Sigmoid colon (tissue), 7 donors: ENCODE results near the gene FIGN. TPM values are rescaled to one million over a fixed set of nuclear protein-coding genes. Genes with fewer than 3 reads are reported as not detected.

Source experiments
- DNase-seq: peaks from one replicate; pipeline ENCODE4 v3.0.0-alpha.2; 2019
- H3K27ac ChIP-seq, 4 donors: fragments of 200-600 bp; sonication (generic); one replicate each; pipeline ENCODE4 v1.5.1; 2016 to 2019; ENCODE audit warnings: mild to moderate bottlenecking in 1 of 4
- H3K27me3 ChIP-seq, 3 donors: fragments of 200-600 bp; sonication (generic); one replicate each; pipeline ENCODE4 v1.5.1; 2019; ENCODE audit warnings: mild to moderate bottlenecking in 1 of 3
- H3K36me3 ChIP-seq, 4 donors: fragments of 200-600 bp; sonication (generic); one replicate each; pipeline ENCODE4 v1.5.1; 2016 to 2019
- H3K4me1 ChIP-seq, 4 donors: fragments of 200-600 bp; sonication (generic); one replicate each; pipeline ENCODE4 v1.5.1; 2017 to 2019
- H3K4me3 ChIP-seq, 4 donors: fragments of 200-600 bp; sonication (generic); one replicate each; pipeline ENCODE4 v1.5.1; 2017 to 2019; ENCODE audit warnings: mild to moderate bottlenecking in 2 of 4, moderate library complexity in 1 of 4
- H3K9me3 ChIP-seq, 4 donors: fragments of 200-600 bp in 3 of 4; sonication (generic) in 3 of 4; one replicate each; pipeline versions ENCODE4 v1.5.1 to v1.6.1; 2013 to 2019
- CTCF ChIP-seq, 4 experiments: fragments of 450-650 bp in 3 of 4; fragments of 200-600 bp in 1 of 4; IDR thresholded peaks; one replicate each; pipeline ENCODE4 v1.5.1; 2016 to 2019; ENCODE audit warnings: antibody characterized with exemption in 4 of 4, mild to moderate bottlenecking in 3 of 4, moderate library complexity in 2 of 4
- EP300 ChIP-seq, 4 donors: sonication (generic); formaldehyde crosslinking; IDR thresholded peaks; one replicate each; pipeline ENCODE4 v1.6.1; 2017; ENCODE audit warnings: antibody characterized with exemption in 4 of 4
- POLR2A ChIP-seq, 2 donors: fragments of 450-650 bp; IDR thresholded peaks; one replicate each; pipeline ENCODE4 v1.6.1; 2016; ENCODE audit warnings: antibody characterized with exemption in 2 of 2, mild to moderate bottlenecking in 2 of 2, moderate library complexity in 2 of 2
- POLR2AphosphoS5 ChIP-seq, 4 donors: sonication (generic); formaldehyde crosslinking; IDR thresholded peaks; one replicate each; pipeline ENCODE4 v1.6.1; 2017; ENCODE audit warnings: antibody characterized with exemption in 4 of 4
- WGBS, 2 donors: extraction: QIAGEN DNeasy Blood & Tissue Kit; methylation state at CpG; one replicate each; pipeline ENCODE4 v1.1.7; 2013; 5-methylcytosine and 5-hydroxymethylcytosine counted together
- intact Hi-C: fragments of 100-400 bp; cut with DNase I; formaldehyde crosslinking; loops from one replicate; pipeline ENCODE4 v1.15.1; 2023
- polyA plus RNA-seq, 3 donors: library from polyadenylated mRNA; stranded (reverse); fragments of 200-250 nt; gene quantifications; one replicate each; pipeline ENCODE4 v1.2.3, GENCODE V29; 2013
- total RNA-seq, 4 donors: library from RNA; depleted of rRNA; stranded (reverse); fragments of >200 nt; gene quantifications; one replicate each; pipeline ENCODE4 v1.1.0, GENCODE V29; 2016
- donor health status: healthy with polysubstance abuse.
- donor health status: Bipolar disorder and iron deficiency.
- donor health status: healthy.

The FIGN gene
- total and polyA plus RNA-seq, 7 donors: under 0.01 to 8.0 (median 3.7) TPM; not detected in 1

- no peaks in the 10 kb centered on the region for H3K36me3 ChIP-seq
- H3K27ac ChIP-seq: no peak overlapping the region
- H3K4me1 ChIP-seq: no peaks in the 10 kb centered on the region
- H3K9me3 ChIP-seq: no peaks in the 10 kb centered on the region
- H3K27me3 ChIP-seq: no peaks in the 10 kb centered on the region
- intact Hi-C loops: no loop called here
- no peak for TF ChIP-seq EP300 (IDR thresholded peaks at IDR 0.05)
- TF ChIP-seq CTCF (IDR thresholded peaks at IDR 0.05): no peak
- TF ChIP-seq POLR2A (IDR thresholded peaks at IDR 0.05): no peak
- TF ChIP-seq POLR2AphosphoS5 (IDR thresholded peaks at IDR 0.05): no peak
- no peak for DNase-seq
- no peak overlapping the region for H3K4me3 ChIP-seq
- 80 to 82% methylated on average over 2 of the region's 2 CpGs for WGBS, 2 donors
Measured at GRCh38 chr2:163556511-163556910, 179.3 kb downstream of the FIGN start.

- no peak overlapping the region for H3K4me3 ChIP-seq
- DNase-seq: no peak
- TF ChIP-seq POLR2A (IDR thresholded peaks at IDR 0.05) (no peak), EP300 (IDR thresholded peaks at IDR 0.05) (no peak), CTCF (IDR thresholded peaks at IDR 0.05) (no peak), POLR2AphosphoS5 (IDR thresholded peaks at IDR 0.05) (no peak)
- no peaks in the 10 kb centered on the region for H3K4me1 ChIP-seq
- no peaks in the 10 kb centered on the region for H3K9me3 ChIP-seq
- no peaks in the 10 kb centered on the region for H3K27me3 ChIP-seq
- WGBS, 2 donors: 82 to 91% methylated on average over 3 of the region's 3 CpGs
- intact Hi-C loops: no loop called here
- no peak overlapping the region for H3K27ac ChIP-seq
- H3K36me3 ChIP-seq: no peaks in the 10 kb centered on the region
Measured at GRCh38 chr2:163554864-163555263, 180.9 kb downstream of the FIGN start.

- DNase-seq: no peak
- H3K27ac ChIP-seq: no peak overlapping the region
- H3K4me1 ChIP-seq: no peaks in the 10 kb centered on the region
- TF ChIP-seq EP300 (IDR thresholded peaks at IDR 0.05) (no peak), POLR2A (IDR thresholded peaks at IDR 0.05) (no peak), CTCF (IDR thresholded peaks at IDR 0.05) (no peak), POLR2AphosphoS5 (IDR thresholded peaks at IDR 0.05) (no peak)
- no peaks in the 10 kb centered on the region for H3K27me3 ChIP-seq
- no peaks in the 10 kb centered on the region for H3K36me3 ChIP-seq
- H3K4me3 ChIP-seq: no peak overlapping the region
- intact Hi-C loops: no loop called here
- no peaks in the 10 kb centered on the region for H3K9me3 ChIP-seq
Measured at GRCh38 chr2:163553601-163554000, 182.2 kb downstream of the FIGN start.

- H3K9me3 ChIP-seq: no peaks in the 10 kb centered on the region
- no peak overlapping the region for H3K4me3 ChIP-seq
- TF ChIP-seq POLR2AphosphoS5 (IDR thresholded peaks at IDR 0.05): no peak
- no peak for TF ChIP-seq CTCF (IDR thresholded peaks at IDR 0.05)
- TF ChIP-seq POLR2A (IDR thresholded peaks at IDR 0.05): no peak
- TF ChIP-seq EP300 (IDR thresholded peaks at IDR 0.05): no peak
- H3K27ac ChIP-seq: no peak overlapping the region
- H3K36me3 ChIP-seq: no peaks in the 10 kb centered on the region
- DNase-seq: no peak
- WGBS, 2 donors: 81 to 89% methylated on average over 2 of the region's 2 CpGs
- intact Hi-C loops: no loop called here
- H3K27me3 ChIP-seq: no peaks in the 10 kb centered on the region
- no peaks in the 10 kb centered on the region for H3K4me1 ChIP-seq
Measured at GRCh38 chr2:163552758-163553157, 183.1 kb downstream of the FIGN start.

- intact Hi-C loops: no loop called here
- DNase-seq: no peak
- peak overlapping the region in 1 of 4 donors; percentile 1 for H3K27ac ChIP-seq
- H3K4me3 ChIP-seq: no peak overlapping the region
- no peaks in the 10 kb centered on the region for H3K27me3 ChIP-seq
- no peaks in the 10 kb centered on the region for H3K9me3 ChIP-seq
- H3K4me1 ChIP-seq: no peaks in the 10 kb centered on the region
- no peak for TF ChIP-seq CTCF (IDR thresholded peaks at IDR 0.05)
- TF ChIP-seq POLR2AphosphoS5 (IDR thresholded peaks at IDR 0.05): no peak
- no peak for TF ChIP-seq POLR2A (IDR thresholded peaks at IDR 0.05)
- no peak for TF ChIP-seq EP300 (IDR thresholded peaks at IDR 0.05)
- H3K36me3 ChIP-seq: no peaks in the 10 kb centered on the region
- WGBS, 2 donors: 78 to 89% methylated on average over 3 of the region's 3 CpGs
Measured at GRCh38 chr2:163551616-163552373, 184.0 kb downstream of the FIGN start.
